K562 (cell line): ENCODE data around the gene SGPP2. TPM values are rescaled to one million over a fixed set of nuclear protein-coding genes. Genes with fewer than 3 reads are reported as not detected.

Experiments
- ATAC-seq: fragments of 200-7000 bp; cut with Tn5 transposase; 3 replicates; pipeline ENCODE4 v1.9.1; 2020; ENCODE audit warnings: moderate library complexity
- BruUV-seq: library from RNA; stranded (reverse); fragments of 400-500 nt; replicated peaks from 2 replicates; lab custom pipeline; 2021; lab: Mats Ljungman, UMichigan
- CTCF ChIA-PET: fragments of 300-600 bp; formaldehyde crosslinking; extraction: SDS; loops from one replicate; lab custom pipeline; 2021; ENCODE audit warnings: low intra/inter-chr PET ratio; lab: Yijun Ruan, JAX
- POLR2A ChIA-PET: fragments of 300-600, 350-650 bp; sonication (Branson Sonifier 250); formaldehyde crosslinking; extraction: SDS; loops from one replicate; lab custom pipeline; 2021; ENCODE audit warnings: antibody characterized with exemption, inconsistent platforms; lab: Yijun Ruan, JAX
- DNase-seq, 4 experiments: peaks; one replicate each; pipeline versions ENCODE4 v3.0.0 to v3.0.0-alpha.2; 2011 to 2018; ENCODE audit warnings: low spot score in 3 of 4, mixed read lengths in 3 of 4; ENCODE audit errors: extremely low read depth in 1 of 4
- FAIRE-seq: peaks from 2 replicates; lab custom pipeline; 2011; peaks lifted over from hg19 to GRCh38; lab: Jason Lieb, UNC
- H2AFZ ChIP-seq: 2 replicates; pipeline ENCODE4 v1.6.0; 2011; ENCODE audit warnings: low read depth, low read length, control low read depth, inconsistent platforms
- H3K27ac ChIP-seq: fragments of 200-600 bp; 3 replicates; pipeline ENCODE4 v1.8.0; 2011; ENCODE audit warnings: low read depth, mild to moderate bottlenecking, control low read depth, inconsistent platforms, low read length, moderate library complexity, mixed read lengths; ENCODE audit errors: extremely low read depth
- H3K27me3 ChIP-seq, 2 experiments: fragments of 300-600 bp in 1 of 2; 2 replicates in 1 of 2; 3 replicates in 1 of 2; pipeline versions ENCODE4 v1.6.0 to v1.8.0; 2011; ENCODE audit warnings: inconsistent platforms in 2 of 2, low read length in 2 of 2, mild to moderate bottlenecking in 1 of 2, mixed read lengths in 1 of 2, moderate library complexity in 1 of 2; ENCODE audit not compliant: control insufficient read depth in 2 of 2, insufficient read depth in 2 of 2
- H3K36me3 ChIP-seq: fragments of 300-600 bp; 3 replicates; pipeline ENCODE4 v1.8.0; 2011; ENCODE audit warnings: mild to moderate bottlenecking, low read length, inconsistent platforms; ENCODE audit not compliant: control insufficient read depth, insufficient read depth
- H3K4me1 ChIP-seq, 2 experiments: fragments of 200-600 bp in 1 of 2; replicated peaks in 1 of 2; 2 replicates in 1 of 2; 3 replicates in 1 of 2; pipeline versions ENCODE4 v1.5.1 to v1.8.0; 2011; ENCODE audit warnings: inconsistent platforms in 2 of 2, low read length in 2 of 2, mild to moderate bottlenecking in 1 of 2, mixed read lengths in 1 of 2, moderate library complexity in 1 of 2; ENCODE audit not compliant: control insufficient read depth in 2 of 2, insufficient read depth in 2 of 2
- H3K4me2 ChIP-seq: 2 replicates; pipeline ENCODE4 v1.6.1; 2011; ENCODE audit warnings: low read length, control low read depth, inconsistent platforms, mixed read lengths; ENCODE audit not compliant: insufficient read depth
- H3K4me3 ChIP-seq: fragments of 200-600 bp; sonication (generic), shearing (Covaris generic); 2 replicates; pipeline ENCODE4 v1.5.1; 2016; ENCODE audit warnings: control low read depth, inconsistent platforms
- H3K79me2 ChIP-seq: fragments of 200-600 bp; 3 replicates; pipeline ENCODE4 v1.8.0; 2011; ENCODE audit warnings: low read length, inconsistent platforms; ENCODE audit not compliant: control insufficient read depth, insufficient read depth
- H3K9ac ChIP-seq, 2 experiments: 2 replicates each; pipeline versions ENCODE4 v1.6.0 to v1.6.1; 2011; ENCODE audit warnings: low read depth in 2 of 2, low read length in 2 of 2, control low read depth in 1 of 2, inconsistent platforms in 1 of 2, mild to moderate bottlenecking in 1 of 2, mixed read lengths in 1 of 2; ENCODE audit not compliant: insufficient read depth in 1 of 2
- H3K9me1 ChIP-seq: one replicate; pipeline ENCODE4 v1.6.0; 2011; ENCODE audit warnings: inconsistent platforms, mild to moderate bottlenecking, low read length, moderate library complexity; ENCODE audit not compliant: control insufficient read depth, insufficient read depth
- H3K9me3 ChIP-seq: replicated peaks from 2 replicates; pipeline ENCODE4 v1.5.1; 2011; ENCODE audit warnings: low read depth, low read length, inconsistent platforms; ENCODE audit not compliant: control insufficient read depth, insufficient read depth
- H4K20me1 ChIP-seq: replicated peaks from 2 replicates; pipeline ENCODE4 v1.6.1; 2011; ENCODE audit warnings: low read length, inconsistent platforms, mixed read lengths; ENCODE audit not compliant: control insufficient read depth, insufficient read depth
- CEBPB ChIP-seq: fragments of 450-650 bp; IDR thresholded peaks from 2 replicates; pipeline ENCODE4 v1.6.1; 2016; ENCODE audit warnings: missing genetic modification characterization, missing compliant biosample characterization
- MAFG ChIP-seq: fragments of 450-650 bp; conservative IDR thresholded peaks from 2 replicates; pipeline ENCODE4 v1.6.1; 2016; ENCODE audit warnings: missing genetic modification characterization, missing compliant biosample characterization
- TAF9B ChIP-seq: fragments of 450-650 bp; IDR thresholded peaks from 2 replicates; pipeline ENCODE4 v1.6.1; 2018; ENCODE audit warnings: mild to moderate bottlenecking; ENCODE audit not compliant: partially characterized antibody
- TFE3 ChIP-seq: fragments of 450-650 bp; formaldehyde crosslinking; IDR thresholded peaks from 2 replicates; pipeline ENCODE4 v1.4.0; 2020; ENCODE audit warnings: mild to moderate bottlenecking, mixed read lengths
- TGIF2 ChIP-seq: sonication (generic); formaldehyde crosslinking; IDR thresholded peaks from 2 replicates; pipeline ENCODE4 v1.8.1; 2022; ENCODE audit warnings: mild to moderate bottlenecking, missing genetic modification reagents, moderate library complexity
- XRCC3 ChIP-seq: fragments of 450-650 bp; IDR thresholded peaks from 2 replicates; pipeline ENCODE4 v1.6.1; 2017; ENCODE audit warnings: mild to moderate bottlenecking, moderate library complexity
- ZBTB8A ChIP-seq: fragments of 450-650 bp; IDR thresholded peaks from 2 replicates; pipeline ENCODE4 v1.6.1; 2018; ENCODE audit warnings: mild to moderate bottlenecking, moderate library complexity; ENCODE audit not compliant: partially characterized antibody
- ZNF175 ChIP-seq: fragments of 200-800 bp; sonication (Bioruptor generic); IDR thresholded peaks from 2 replicates; pipeline ENCODE4 v1.6.1; 2016; ENCODE audit warnings: low read depth, mild to moderate bottlenecking, missing genetic modification characterization, missing compliant biosample characterization
- ZNF644 ChIP-seq: fragments of 200-800 bp; sonication (Bioruptor generic); IDR thresholded peaks from 2 replicates; pipeline ENCODE4 v1.6.1; 2016; ENCODE audit warnings: low read depth, missing genetic modification characterization, missing compliant biosample characterization
- WGBS: fragments of 100-300 bp; shearing (Covaris generic); methylation state at CpG from one replicate; pipeline ENCODE4 v1.1.6; 2016; ENCODE audit warnings: low coverage, mixed read lengths; ENCODE audit not compliant: insufficient coverage; ENCODE audit errors: missing lambda C conversion rate; 5-methylcytosine and 5-hydroxymethylcytosine counted together
- in situ Hi-C: fragments of 300-500 bp; cut with MboI; formaldehyde crosslinking; loops from 4 replicates; pipeline ENCODE4 v1.15.0; 2018; ENCODE audit warnings: inconsistent platforms, mixed read lengths
- intact Hi-C: fragments of 100-400 bp; cut with micrococcal nuclease; formaldehyde crosslinking; loops from 2 replicates; pipeline ENCODE4 v1.14.2; 2022
- polyA plus RNA-seq, 8 experiments: library from polyadenylated mRNA; depleted of rRNA in 4 of 8; stranded (reverse) in 5 of 8; unstranded in 3 of 8; fragments of >200 nt; fragmentation: Nextera tagmentation in 2 of 8; fragmentation: Illumina TruSeq in 1 of 8; extraction: Ambion mirVana in 2 of 8; extraction: Trizol in 1 of 8; gene quantifications; 2 replicates each; pipeline versions ENCODE4 v1.2.1 to v1.2.3, GENCODE V29; 2011 to 2014; ENCODE audit warnings: inconsistent platforms in 1 of 8, missing spikeins in 1 of 8
- total RNA-seq, 7 experiments: library from RNA; depleted of rRNA in 6 of 7; stranded (reverse); fragments of >200 nt in 6 of 7; fragmentation: Illumina TruSeq in 2 of 7; extraction: Trizol in 2 of 7; gene quantifications; 2 replicates each; pipeline versions ENCODE4 v1.2.1 to v1.2.3, GENCODE V29; 2011 to 2021; ENCODE audit warnings: low replicate concordance in 1 of 7
- TF ChIP-seq, protein P1 (sequence below): fragments of 450-650 bp; formaldehyde crosslinking; IDR thresholded peaks from 2 replicates; pipeline ENCODE4 v1.4.0; 2020; ENCODE audit warnings: mild to moderate bottlenecking, moderate library complexity

SGPP2 gene
- total and polyA plus RNA-seq, 9 of the 15 experiments (the other 6 are each of a cell fraction or from before 2014, with no cell fraction given): 0.01 to 0.04 TPM; not detected in 7

GRCh38 chr2:222451224-222451674 is 26.9 kb downstream of the SGPP2 start:
- WGBS: 0% methylated on average over 5 of the region's 5 CpGs
- H2AFZ ChIP-seq: no peak overlapping the region
- ChIA-PET POLR2A (interaction anchor here (0.7 kb wide), 1 partner anchor 86 kb away, joined by 3 read pairs; no protein-coding TSS in a partner anchor), CTCF (no interaction called here)
- H3K27me3 ChIP-seq: no peaks in the 10 kb centered on the region
- in situ Hi-C loops: no loop called here
- DNase-seq: no peak
- no TSS peak for BruUV-seq
- no peak overlapping the region for H3K4me3 ChIP-seq
- no peak for ATAC-seq
- H3K27ac ChIP-seq: no peak overlapping the region
- H3K36me3 ChIP-seq: no peaks in the 10 kb centered on the region
- H4K20me1 ChIP-seq: no peaks in the 10 kb centered on the region
- no peaks in the 10 kb centered on the region for H3K9me1 ChIP-seq
- intact Hi-C loops: no loop called here
- H3K9ac ChIP-seq: no peak overlapping the region
- FAIRE-seq: no peak
- TF ChIP-seq, protein P1, sequence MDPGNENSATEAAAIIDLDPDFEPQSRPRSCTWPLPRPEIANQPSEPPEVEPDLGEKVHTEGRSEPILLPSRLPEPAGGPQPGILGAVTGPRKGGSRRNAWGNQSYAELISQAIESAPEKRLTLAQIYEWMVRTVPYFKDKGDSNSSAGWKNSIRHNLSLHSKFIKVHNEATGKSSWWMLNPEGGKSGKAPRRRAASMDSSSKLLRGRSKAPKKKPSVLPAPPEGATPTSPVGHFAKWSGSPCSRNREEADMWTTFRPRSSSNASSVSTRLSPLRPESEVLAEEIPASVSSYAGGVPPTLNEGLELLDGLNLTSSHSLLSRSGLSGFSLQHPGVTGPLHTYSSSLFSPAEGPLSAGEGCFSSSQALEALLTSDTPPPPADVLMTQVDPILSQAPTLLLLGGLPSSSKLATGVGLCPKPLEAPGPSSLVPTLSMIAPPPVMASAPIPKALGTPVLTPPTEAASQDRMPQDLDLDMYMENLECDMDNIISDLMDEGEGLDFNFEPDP (CRISPR knock-in tag): no peak
- TF ChIP-seq ZNF644 (tag): no peak
- no peak for TF ChIP-seq ZBTB8A
- no peak for TF ChIP-seq CEBPB
- TF ChIP-seq TFE3: no peak
- TF ChIP-seq TGIF2 (CRISPR knock-in tag): no peak
- no peak for TF ChIP-seq XRCC3
- TF ChIP-seq TAF9B: no peak
- no peak for TF ChIP-seq ZNF175 (CRISPR knock-in tag)
- no peak for TF ChIP-seq MAFG (tag)
- no peak overlapping the region for H3K4me2 ChIP-seq
- no peaks in the 10 kb centered on the region for H3K79me2 ChIP-seq
- H3K4me1 ChIP-seq: no peaks in the 10 kb centered on the region
- H3K9me3 ChIP-seq: no peaks in the 10 kb centered on the region
